Ovary (tissue), 3 donors: ENCODE measurements around the gene CENPS.

Experiments
- CTCF ChIP-seq, 3 donors: fragments of 450-650 bp in 2 of 3; fragments of 200-600 bp in 1 of 3; IDR thresholded peaks; one replicate each; pipeline versions ENCODE4 v1.5.1 to v1.8.0; 2016 to 2022; ENCODE audit warnings: antibody characterized with exemption in 3 of 3, mild to moderate bottlenecking in 1 of 3
- EP300 ChIP-seq: sonication (generic); formaldehyde crosslinking; IDR thresholded peaks from one replicate; pipeline ENCODE4 v1.6.1; 2017; ENCODE audit warnings: antibody characterized with exemption
- POLR2A ChIP-seq: fragments of 450-650 bp; IDR thresholded peaks from one replicate; pipeline ENCODE4 v1.6.1; 2017; ENCODE audit warnings: antibody characterized with exemption, mild to moderate bottlenecking, moderate library complexity
- donor health status: DM: no; HTN: no; CAD: no.

GRCh38 chr1:10456048-10456447 is 25.8 kb downstream of the CENPS start:
- no peak for TF ChIP-seq CTCF (IDR thresholded peaks at IDR 0.05)
- no peak for TF ChIP-seq EP300
- no peak for TF ChIP-seq POLR2A
